ENCODE results near the gene TRAK1. TPM values are rescaled to one million over a fixed set of nuclear protein-coding genes. Genes with fewer than 3 reads are reported as not detected.
"Not testable (repeated sequence)": the region's sequence is repeated elsewhere in the genome, so short reads cannot be mapped to it uniquely, and the experiment has no call there.

The TRAK1 gene
- total RNA-seq, 1 donor from 2014 or later: 33.0 TPM

- peak in 1 of 2 donors; percentile 25 for DNase-seq (ENCODE audit: low read depth in 2 of 2)
Measured at GRCh38 chr3:42098171-42098570, 7.0 kb downstream of the TRAK1 start.

GRCh38 chr3:42099020-42099765 lies 8.0 kb downstream of the TRAK1 start:
- DNase-seq (ENCODE audit: low read depth in 2 of 2): no peak

- peak; percentile 55 to 73 for DNase-seq (ENCODE audit: low read depth in 2 of 2)
Measured at GRCh38 chr3:42101048-42101447, 9.9 kb downstream of the TRAK1 start.

GRCh38 chr3:42101481-42101880 lies 10.3 kb downstream of the TRAK1 start:
- no peak for DNase-seq (ENCODE audit: low read depth in 2 of 2)

GRCh38 chr3:42102571-42102970 lies 11.4 kb downstream of the TRAK1 start:
- peak in 1 of 2 donors; percentile 32 for DNase-seq (ENCODE audit: low read depth in 2 of 2)

GRCh38 chr3:42103921-42104665 lies 12.9 kb downstream of the TRAK1 start:
- DNase-seq (ENCODE audit: low read depth in 2 of 2): not testable (repeated sequence)

- DNase-seq (ENCODE audit: low read depth in 2 of 2): not testable (repeated sequence)
Measured at GRCh38 chr3:42105994-42106393, 14.8 kb downstream of the TRAK1 start.

- DNase-seq (ENCODE audit: low read depth in 2 of 2): peak; percentile 76 to 85
Measured at GRCh38 chr3:42106646-42107045, 15.5 kb downstream of the TRAK1 start.

- DNase-seq (ENCODE audit: low read depth in 2 of 2): no peak
Measured at GRCh38 chr3:42110631-42111030, 19.5 kb downstream of the TRAK1 start.

- no peak for DNase-seq (ENCODE audit: low read depth in 2 of 2)
Measured at GRCh38 chr3:42114130-42114725, 23.1 kb downstream of the TRAK1 start.

GRCh38 chr3:42115215-42115614 lies 24.1 kb downstream of the TRAK1 start:
- DNase-seq (ENCODE audit: low read depth in 2 of 2): no peak

- DNase-seq (ENCODE audit: low read depth in 2 of 2): no peak
Measured at GRCh38 chr3:42115946-42116345, 24.8 kb downstream of the TRAK1 start.

GRCh38 chr3:42116466-42116865 lies 25.3 kb downstream of the TRAK1 start:
- no peak for DNase-seq (ENCODE audit: low read depth in 2 of 2)

GRCh38 chr3:42117175-42118008 lies 26.2 kb downstream of the TRAK1 start:
- DNase-seq (ENCODE audit: low read depth in 2 of 2): peak in 1 of 2 donors; percentile 38

- peak; percentile 79 to 87 for DNase-seq (ENCODE audit: low read depth in 2 of 2)
Measured at GRCh38 chr3:42118762-42119361, 27.7 kb downstream of the TRAK1 start.

GRCh38 chr3:42119561-42120355 lies 28.6 kb downstream of the TRAK1 start:
- peak; percentile 71 to 95 for DNase-seq (ENCODE audit: low read depth in 2 of 2)

GRCh38 chr3:42120866-42121265 lies 29.7 kb downstream of the TRAK1 start:
- peak in 1 of 2 donors; percentile 56 for DNase-seq (ENCODE audit: low read depth in 2 of 2)

- DNase-seq (ENCODE audit: low read depth in 2 of 2): no peak
Measured at GRCh38 chr3:42122261-42123011, 31.3 kb downstream of the TRAK1 start.

- DNase-seq (ENCODE audit: low read depth in 2 of 2): peak; percentile 51 to 82
Measured at GRCh38 chr3:42123012-42123581, 31.9 kb downstream of the TRAK1 start.
